GM19372 (cell line): Measurements from ENCODE around the gene CRIP3.
"Not testable (repeated sequence)": the region's sequence is repeated elsewhere in the genome, so short reads cannot be mapped to it uniquely, and the experiment has no call there.

Experiments
- ATAC-seq: cut with Tn5 transposase; IDR thresholded peaks from one replicate; pipeline ENCODE4 v1.9.1; 2021; ENCODE audit warnings: mild to moderate bottlenecking, low read depth, moderate library complexity; ENCODE audit not compliant: unreplicated experiment

CRIP3 gene

GRCh38 chr6:43307451-43308100, 1.1 kb downstream of the CRIP3 start:
- ATAC-seq: no peak

DNA sequence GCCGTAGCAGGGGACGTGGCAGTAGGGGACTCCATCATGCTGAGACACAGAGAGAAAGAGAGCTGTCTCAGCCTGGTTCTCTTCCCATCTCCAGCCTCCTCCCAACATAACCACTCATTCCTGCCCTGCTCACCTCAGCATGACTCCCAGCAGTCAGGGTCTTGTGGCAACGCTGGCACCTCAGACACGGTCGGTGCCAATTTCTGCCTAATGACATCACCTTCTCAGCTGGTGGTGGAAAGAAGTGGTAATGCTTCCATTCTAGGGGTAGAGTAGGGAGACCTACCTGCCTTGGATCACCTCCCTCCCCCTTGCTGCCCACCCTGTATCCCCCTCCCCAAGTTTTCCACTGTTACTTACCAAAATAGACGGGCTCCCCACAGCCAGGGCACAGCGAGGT, 2.5 kb downstream of the CRIP3 start:
- ATAC-seq: no peak

GRCh38 chr6:43304882-43305281, 3.7 kb downstream of the CRIP3 start:
- no peak for ATAC-seq

GRCh38 chr6:43304361-43304760, 4.3 kb downstream of the CRIP3 start:
- no peak for ATAC-seq

DNA sequence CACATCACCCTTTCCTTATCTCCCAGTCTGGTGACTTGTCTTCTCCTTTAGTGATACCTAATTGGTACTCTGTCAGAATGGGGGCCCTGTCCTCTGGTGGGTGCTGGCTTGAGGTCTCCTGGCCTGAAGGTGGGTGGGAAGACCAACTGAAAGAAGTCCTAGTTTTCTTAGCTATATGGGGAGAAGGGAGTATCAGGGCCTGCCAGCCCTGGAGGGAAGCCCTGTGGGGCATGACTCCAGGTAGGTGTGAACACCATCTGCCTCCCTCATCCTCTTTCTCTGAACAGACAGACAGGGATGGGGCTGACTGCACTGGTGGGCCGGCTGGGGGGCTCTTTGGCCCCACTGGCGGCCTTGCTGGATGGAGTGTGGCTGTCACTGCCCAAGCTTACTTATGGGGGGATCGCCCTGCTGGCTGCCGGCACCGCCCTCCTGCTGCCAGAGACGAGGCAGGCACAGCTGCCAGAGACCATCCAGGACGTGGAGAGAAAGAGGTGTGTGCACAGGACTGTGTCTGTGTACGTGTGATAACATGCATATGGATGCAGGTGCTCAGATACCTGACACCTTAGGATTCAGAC, 4.8 kb downstream of the CRIP3 start:
- no peak for ATAC-seq

- ATAC-seq: not testable (repeated sequence)
Measured at GRCh38 chr6:43303006-43303405, 5.6 kb downstream of the CRIP3 start.

DNA sequence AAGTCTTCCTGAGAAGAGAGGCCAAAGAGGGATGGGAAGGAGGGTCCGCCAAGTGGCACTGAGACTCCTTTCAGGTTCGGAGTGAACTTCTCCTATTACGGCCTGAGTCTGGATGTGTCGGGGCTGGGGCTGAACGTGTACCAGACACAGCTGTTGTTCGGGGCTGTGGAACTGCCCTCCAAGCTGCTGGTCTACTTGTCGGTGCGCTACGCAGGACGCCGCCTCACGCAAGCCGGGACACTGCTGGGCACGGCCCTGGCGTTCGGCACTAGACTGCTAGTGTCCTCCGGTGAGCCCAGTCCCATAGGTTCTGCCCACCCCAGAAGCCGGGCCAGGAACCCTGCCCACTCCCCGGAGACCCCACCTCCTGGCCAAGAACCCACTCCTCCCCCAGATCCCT, 6.5 kb downstream of the CRIP3 start:
- no peak for ATAC-seq

GRCh38 chr6:43301081-43301870, 7.3 kb downstream of the CRIP3 start:
- no peak for ATAC-seq

DNA sequence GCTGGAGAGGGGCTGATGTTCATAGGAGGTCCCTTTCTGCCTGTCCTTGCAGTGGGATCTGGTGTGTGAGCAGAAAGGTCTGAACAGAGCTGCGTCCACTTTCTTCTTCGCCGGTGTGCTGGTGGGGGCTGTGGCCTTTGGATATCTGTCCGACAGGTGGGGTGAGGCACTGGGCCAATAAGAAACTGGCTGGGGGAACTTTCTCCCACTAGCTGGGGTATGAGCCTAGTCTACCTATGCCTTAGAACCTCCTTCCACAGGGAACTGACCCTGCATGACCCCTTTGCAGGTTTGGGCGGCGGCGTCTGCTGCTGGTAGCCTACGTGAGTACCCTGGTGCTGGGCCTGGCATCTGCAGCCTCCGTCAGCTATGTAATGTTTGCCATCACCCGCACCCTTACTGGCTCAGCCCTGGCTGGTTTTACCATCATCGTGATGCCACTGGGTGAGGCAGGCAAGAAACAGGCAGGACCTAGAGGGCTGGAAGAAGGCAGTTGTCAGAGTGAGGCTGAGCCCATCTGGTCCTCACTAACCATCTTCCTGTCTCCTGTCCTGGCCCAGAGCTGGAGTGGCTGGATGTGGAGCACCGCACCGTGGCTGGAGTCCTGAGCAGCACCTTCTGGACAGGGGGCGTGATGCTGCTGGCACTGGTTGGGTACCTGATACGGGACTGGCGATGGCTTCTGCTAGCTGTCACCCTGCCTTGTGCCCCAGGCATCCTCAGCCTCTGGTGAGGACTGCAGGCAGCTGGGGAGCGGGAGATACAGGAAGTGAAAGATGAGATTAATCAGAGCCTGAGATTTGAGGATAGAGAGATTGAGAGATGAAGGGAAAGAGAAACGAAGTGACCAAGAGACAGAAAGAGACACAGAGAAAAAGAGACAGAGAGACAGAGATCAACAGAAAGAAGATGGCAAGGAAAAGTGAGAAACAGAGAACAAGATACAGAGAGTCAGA, 9.0 kb downstream of the CRIP3 start:
- ATAC-seq: no peak

DNA sequence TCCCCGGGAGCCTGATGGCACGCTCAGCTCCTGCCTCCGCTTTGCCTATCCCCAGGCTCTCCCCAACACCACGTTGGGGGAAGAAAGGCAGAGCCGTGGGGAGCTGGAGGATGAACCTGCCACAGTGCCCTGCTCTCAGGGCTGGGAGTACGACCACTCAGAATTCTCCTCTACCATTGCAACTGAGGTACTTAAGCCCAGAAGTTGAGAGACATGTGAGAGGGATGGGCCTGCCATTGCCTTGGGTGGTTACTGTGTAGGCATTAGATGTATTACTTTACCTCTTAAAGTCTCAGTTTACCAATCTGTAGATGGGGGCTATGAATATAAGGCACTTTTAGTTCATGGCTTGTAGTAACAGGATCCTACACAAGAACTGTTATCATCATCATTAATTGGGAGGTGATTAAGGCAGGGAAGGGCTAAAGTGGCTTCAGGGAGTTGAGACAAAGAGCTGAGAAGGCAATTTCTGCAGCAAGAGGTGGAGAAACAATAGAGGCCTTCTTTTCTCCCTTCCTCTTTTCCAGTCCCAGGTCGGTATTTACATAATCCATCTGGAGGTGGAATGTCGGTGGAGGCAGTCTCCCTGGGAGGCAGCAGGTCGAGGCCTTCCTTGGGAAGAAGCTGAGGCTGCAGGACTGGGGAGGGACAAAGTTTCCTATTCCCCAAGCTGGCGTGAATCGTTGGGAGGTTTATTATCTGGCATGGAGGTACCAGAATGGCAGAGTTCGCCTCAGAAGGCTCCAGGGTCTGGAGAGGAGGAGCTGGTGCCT, 9.9 kb downstream of the CRIP3 start:
- ATAC-seq: no peak

- no peak for ATAC-seq
Measured at GRCh38 chr6:43297644-43298564, 10.7 kb downstream of the CRIP3 start, which contains the start of gene SLC22A7. SLC22A7 (plus strand) TSS chr6:43298260; CDS start chr6:43298359, 99 bp downstream.

DNA sequence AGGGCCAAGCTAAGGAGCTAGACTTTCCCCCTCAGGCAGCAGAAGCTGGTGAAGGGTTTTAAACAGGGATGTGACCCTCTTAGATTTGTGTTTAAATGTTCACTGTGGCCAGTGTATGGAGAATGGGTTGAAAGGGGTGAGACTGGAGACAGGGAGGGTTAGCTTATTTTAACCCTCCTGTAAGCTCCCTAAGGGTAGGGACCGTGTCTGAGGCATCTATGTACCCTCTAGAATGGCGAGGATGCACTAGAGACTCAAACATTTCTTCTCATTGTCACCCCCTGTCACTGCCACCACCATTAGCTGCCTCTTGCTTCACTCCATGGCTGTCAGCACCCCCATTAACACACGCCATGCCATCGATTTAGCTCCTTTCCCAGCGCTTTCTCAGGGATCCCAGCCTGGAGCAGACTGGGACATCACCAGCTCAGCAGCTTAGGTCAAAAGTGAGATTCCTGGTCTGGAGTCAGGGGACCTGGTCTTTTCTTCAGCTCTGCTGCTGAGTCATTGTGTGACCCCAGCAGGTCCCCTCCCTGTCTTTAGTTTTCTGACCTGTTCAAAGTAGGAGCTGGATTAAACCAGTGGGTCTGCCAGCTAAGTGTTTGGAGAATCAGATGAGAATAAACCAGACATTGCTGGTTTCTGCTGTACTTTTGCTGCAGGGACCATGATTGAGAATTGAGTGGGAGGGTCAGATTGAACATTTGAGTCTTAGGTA, 11.7 kb downstream of the CRIP3 start:
- ATAC-seq: no peak

- no peak for ATAC-seq
Measured at GRCh38 chr6:43295456-43295855, 13.2 kb downstream of the CRIP3 start.

DNA sequence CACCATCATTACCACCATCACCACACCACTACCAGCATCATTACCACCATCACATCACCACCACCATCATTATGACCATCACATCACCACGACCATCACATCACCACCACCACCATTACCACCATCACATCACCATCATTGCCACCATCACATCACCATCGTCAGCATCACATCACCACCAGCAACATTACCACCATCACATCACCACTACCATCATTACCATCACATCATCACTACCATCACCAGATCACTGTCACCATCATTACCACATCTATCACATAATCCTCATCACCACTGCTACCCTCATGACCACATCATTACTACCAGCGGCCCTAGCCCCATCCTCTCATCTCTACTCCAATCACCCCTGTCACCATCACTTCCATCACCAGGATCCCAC, 14.1 kb downstream of the CRIP3 start:
- ATAC-seq: no peak

GRCh38 chr6:43293698-43294097, 14.9 kb downstream of the CRIP3 start:
- no peak for ATAC-seq

DNA sequence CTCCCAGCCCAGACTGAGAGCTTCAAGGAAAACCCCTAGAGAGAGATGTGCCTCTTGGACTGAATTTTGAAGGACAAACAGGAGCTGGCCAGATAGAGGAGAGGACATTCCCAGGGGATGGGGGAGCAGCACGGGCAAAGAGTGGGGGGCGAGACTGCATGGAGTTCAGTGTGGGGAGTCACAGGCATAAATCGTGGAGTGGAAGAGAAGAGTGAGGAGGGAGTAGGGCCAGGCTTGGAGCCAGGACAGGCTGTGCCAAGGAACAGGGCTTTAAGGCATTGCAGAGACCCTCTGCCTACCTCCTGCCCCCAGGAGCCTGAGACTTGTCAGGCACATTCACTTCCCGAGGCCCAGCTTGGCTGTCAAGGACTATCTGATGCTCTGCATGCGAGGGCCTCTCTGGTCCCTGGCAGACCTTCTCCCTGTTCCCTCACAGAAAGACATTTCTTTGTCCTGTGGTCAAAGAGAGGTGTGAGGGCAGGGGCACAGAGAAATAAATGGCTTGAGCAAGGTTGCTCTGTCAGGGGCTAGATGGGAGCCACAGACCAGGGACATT, 15.8 kb downstream of the CRIP3 start:
- no peak for ATAC-seq

DNA sequence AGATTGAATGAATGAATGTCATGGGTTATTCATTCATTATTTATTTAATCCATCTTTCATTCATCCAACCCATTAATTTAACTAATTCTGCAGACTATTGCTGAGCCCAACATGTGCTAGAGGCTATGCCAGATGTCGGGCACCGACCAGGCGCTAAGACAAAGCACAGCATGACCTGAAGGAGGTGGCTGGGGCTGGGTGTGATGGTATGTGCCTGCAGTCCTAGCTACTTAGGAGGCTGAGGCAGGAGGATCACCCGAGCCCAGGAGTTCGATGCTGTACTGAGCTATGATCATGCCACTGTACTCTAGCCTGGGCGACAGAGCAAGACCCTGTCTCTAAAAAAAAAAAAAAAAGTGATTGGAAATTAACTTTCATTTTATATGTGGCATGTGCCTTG, 16.3 kb downstream of the CRIP3 start:
- ATAC-seq: no peak

DNA sequence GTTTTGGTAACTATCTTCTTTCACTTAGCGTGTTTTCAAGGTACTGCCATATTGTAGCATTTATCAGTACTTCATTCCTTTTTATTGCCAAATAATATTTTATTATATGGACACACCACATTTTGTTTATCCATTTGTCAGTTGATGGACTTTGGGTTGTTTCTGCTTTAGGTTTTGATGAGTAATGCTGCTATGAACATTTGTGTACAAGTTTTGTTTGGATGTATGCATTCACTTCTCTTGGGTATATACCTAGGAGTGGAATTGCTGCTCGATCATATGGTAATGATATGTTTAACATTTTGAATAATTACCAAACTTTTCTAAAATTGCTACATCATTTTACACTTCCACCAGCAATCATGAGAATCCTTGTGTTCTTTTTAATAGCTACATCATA, 16.9 kb downstream of the CRIP3 start:
- no peak for ATAC-seq
